COLO829 (cell line): ENCODE measurements around the gene LMNTD2.

Experiments used
- DNase-seq: peaks from one replicate; pipeline ENCODE4 v3.0.0; 2012; ENCODE audit warnings: low spot score

The LMNTD2 gene

DNA sequence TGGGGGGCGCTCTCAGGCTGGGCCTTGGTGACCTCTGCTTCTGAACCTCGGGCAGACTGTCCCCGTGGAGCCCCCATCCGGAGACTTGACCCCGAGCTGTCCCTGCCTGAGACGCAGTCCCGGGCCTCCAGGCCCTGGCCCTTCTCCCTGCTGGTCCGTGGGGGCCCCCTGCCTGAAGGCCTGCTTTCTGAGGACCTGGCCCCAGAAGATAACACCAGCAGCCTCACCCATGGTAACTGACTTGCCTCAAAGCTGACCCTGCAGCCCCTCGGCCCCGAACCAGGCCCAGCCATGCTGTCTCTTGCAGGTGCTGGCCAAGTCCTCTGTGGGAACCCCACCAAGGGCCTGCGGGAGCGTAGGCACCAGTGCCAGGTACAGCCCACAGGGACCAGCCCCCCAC, 8.9 kb downstream of the LMNTD2 start:
- no peak for DNase-seq

DNA sequence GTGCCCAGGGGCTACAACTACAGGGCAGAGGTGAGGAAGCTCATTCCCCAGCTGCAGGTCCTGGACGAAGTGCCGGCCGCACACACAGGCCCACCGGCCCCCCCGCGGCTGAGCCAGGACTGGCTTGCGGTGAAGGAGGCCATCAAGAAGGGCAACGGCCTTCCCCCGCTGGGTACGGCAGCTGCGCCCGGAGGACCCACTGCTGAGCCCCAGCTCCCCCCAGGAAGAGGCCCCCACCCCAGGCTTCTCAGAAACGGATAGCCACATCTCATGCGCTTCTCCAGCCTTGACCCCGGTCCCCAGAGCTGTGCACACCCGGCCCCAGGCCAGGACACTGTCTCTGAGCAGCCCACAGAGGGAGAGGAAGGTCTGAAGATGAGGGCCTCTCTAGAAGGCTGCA, 9.4 kb downstream of the LMNTD2 start:
- DNase-seq: no peak

DNA sequence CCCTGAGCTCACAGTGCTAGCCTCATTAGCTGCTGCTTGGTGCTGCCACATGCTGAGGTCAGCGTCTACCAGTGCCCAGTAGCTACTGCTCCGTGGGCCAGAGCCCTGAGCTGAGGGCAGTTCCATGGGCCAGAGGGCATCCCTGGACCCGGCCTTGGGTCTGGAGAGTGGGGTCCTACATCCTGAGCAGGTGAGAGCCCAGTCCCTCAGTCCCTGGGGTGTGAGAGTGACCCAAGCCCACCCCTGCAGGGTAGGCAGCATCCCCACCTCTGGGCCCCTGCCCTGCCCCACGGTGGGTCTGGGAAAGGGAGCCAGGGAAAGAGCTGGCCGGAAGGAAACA, 9.8 kb downstream of the LMNTD2 start:
- no peak for DNase-seq

DNA sequence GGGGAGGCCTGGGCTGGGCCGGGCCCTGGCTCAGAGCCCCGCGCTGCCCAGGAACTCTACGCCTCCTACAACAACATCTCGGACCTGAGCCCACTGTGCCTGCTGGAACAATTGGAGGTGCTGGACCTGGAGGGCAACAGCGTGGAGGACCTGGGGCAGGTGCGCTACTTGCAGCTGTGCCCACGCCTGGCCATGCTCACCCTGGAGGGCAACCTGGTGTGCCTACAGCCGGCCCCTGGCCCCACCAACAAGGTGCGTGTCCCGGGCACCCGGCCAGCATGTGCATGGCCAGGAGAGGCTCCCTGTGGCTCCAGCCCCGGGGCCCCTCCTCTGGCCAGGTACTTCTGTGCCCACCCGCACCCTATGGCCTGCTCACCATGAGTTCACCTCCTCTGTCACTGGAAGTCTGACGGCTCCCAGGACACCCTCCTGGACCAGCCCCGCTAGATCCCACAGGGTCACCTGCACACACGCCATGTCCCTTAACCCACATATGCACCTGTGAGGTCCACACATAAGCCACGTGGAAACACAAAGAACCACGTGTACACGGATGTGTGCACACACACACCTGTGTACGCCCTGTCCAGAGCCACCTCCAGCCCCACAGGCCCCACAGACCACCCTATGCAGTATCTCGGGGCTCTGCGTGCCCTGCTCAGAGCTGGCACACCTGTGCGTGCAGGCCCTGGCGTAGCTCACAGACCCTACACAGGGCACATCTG, 10.4 kb downstream of the LMNTD2 start:
- no peak for DNase-seq

DNA sequence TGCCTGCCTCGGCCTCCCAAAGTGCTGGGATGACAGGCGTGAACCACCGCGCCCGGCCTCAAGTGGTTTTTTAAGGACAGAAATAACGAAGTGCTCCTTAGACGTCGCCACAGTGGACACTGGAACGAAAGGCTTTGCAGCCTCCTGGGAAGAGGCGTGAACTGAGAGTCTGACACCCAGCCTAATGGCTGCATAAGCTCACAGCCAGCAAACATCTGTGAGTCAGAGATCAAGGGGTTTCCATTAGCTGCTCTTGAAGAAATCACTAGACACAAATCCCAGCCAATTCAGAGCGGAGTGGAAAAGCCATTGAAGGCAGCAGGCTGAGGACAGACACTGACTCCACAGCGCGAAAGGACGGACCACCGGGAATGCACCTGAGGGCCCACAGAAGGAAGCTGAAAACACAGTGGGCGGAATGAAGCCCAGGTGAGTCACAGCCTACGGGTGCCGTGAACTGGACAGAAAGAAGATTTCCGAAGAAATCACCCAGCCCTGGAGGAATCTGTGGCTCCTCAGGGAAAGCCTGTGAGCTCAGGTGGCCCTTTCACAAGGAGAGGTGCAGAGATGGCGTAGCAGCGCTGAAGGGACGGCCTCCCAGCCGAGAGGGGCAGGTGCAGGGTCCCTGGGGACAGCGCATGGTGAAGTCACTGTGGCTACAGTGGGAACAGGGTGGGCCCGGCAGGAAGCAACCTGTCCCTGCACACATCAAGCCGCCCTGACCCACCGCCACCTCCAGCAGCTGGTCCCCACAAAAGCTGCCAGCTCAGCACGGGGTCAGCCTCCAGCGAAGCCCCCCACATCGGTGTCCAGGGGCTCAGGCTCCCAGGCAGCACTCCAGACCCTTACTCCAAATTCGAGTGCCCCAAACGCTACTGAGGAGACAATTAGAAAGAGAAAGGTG, 11.6 kb downstream of the LMNTD2 start:
- DNase-seq: no peak

DNA sequence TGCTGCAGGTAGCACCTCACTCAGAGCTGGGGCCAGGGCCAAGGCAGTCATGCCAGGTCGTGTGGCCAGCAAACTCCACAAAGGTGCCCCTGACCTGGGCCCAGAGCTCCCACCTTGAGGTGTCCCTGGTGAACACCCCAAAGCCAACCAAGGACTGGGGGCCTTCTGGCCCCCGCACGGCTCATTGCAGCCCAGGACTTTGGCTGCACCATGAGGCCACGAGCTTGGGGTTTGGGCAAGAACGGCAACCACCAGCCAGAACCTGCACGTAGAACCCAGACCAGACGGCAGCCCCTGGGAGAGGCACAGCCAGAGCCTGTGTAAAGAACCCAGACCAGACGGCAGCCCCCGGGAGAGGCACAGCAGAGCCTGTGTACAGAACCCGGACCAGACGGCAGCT, 15.4 kb downstream of the LMNTD2 start:
- no peak for DNase-seq

DNA sequence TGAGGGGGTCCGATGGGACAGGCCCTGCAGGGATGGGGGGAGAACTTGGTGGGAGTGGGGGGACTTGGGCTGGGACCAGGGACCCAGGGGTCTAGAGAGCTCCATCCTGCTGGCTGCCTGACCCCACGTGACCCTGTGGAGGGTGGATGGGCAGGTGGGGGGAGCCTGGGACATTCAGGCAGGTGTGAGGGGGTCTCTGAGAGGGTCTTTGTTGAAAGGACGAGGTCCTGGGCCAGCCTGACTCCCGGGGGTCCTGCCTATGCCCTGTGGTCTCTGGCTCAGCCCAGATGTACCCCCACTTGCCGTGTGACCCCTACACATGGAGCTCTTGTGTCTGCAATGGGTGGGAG, 15.7 kb downstream of the LMNTD2 start:
- no peak for DNase-seq

DNA sequence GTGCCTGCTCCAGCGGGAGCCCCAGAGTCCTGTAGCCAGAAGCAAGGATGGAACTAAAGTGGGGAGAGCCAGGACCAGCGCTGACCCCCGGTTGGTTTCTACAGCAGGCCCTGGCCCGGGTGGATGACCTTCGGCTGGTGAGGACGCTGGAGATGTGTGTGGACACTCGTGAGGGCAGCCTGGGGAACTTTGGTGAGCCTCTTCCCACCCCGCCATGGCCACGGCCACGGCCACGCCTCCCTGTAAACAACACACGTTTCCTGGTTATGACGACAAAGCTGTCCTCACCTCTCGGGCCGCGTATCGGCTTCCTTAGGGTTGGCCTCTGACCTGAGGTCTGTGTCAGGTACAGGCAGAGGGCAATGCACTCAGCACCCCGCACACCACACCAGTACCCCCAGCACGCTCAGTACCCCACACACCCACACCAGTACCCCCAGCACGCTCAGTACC, 19.1 kb downstream of the LMNTD2 start:
- no peak for DNase-seq

DNA sequence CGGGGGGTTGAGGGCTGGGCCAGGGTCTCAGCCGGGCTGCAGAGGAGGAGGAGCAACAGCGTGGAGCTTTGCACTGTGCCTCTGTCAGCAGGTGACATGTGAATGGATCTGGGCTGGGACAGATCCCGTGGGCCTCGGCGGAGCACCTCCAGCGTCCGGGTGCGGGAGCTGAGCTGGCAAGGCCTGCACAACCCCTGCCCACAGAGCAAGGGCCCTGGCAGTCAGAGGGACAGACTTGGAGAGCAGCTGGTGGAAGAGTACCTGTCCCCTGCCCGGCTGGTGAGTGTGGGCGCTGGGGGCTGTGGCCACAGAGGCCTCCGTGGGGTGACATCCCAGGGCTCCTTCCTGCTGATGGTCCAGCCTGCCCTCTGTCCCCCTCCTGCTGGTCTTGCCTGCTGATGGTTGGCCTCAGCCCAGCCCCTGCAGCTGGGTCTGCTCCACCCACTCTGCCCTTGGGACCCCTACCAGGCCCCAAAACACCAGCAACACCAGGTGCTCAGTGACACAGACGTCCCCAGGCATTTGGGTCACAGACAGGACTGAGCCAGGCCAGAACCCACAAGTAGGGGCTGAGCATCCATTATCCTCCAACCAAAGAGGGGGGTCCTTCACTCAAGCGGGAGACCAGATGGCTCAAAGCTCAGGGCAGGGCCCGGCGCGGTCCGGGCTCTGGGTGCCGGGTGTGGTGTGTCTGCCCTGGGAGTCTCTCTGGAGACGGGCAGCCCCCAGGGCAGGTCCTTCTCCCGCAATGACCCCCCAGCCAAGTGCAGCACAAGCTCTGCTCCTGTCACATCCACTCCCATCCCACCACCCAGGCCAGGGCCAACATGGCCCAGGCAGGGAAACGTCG, 19.7 kb downstream of the LMNTD2 start:
- DNase-seq: no peak

DNA sequence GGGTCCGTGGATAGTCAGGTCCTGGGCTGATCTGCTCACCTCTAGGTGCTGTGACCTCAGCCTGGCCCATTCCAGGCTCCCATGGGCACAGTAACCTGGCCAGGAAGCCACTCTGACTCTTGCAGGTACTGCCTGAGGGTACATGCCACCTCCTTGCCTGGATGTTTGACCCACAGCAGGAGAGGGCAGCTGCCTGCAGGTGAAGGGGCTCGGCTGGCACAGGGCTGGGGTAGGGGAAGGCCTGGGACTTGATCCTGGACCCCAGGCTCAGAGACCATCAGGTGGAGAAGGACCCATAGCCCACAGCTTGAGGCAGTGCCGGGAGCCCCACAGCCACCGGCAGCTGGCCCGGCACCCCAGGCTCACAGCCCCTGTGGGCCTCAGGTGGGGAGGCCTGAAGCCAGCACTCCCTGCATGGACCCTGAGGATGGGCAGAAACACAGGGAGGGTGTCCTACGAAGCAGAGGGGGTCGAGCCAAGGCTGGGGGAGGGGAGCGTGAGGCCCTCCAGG, 20.5 kb downstream of the LMNTD2 start:
- DNase-seq: no peak

DNA sequence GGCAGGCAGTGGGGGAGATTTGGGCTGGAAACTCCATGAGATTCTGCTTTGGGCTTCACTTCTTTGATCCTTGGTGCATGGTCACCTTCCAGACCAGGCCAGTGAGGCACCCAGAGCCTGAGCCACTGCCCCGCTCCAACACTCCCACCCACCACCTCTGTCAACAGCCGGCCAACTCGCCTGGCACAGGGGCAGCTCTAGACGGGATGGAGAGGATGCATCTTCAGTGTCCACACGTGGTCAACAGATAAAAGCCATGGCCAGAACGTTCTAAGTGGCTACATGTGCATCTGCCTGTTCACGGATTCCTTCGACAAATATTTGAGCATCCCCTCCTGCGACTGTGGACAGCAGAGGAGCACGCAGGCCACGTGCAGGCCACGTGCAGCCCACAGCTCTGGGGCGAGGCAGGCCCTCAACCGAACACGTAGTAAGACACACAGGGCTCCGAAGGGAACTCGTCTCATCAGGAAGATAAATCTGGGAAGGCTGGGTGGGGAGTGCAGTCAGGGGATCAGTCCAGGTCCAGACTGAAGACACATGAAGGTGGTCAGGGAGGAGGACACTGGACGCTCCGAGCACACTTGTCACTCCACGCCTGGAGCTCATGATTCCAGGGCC, 22.0 kb downstream of the LMNTD2 start:
- no peak for DNase-seq

DNA sequence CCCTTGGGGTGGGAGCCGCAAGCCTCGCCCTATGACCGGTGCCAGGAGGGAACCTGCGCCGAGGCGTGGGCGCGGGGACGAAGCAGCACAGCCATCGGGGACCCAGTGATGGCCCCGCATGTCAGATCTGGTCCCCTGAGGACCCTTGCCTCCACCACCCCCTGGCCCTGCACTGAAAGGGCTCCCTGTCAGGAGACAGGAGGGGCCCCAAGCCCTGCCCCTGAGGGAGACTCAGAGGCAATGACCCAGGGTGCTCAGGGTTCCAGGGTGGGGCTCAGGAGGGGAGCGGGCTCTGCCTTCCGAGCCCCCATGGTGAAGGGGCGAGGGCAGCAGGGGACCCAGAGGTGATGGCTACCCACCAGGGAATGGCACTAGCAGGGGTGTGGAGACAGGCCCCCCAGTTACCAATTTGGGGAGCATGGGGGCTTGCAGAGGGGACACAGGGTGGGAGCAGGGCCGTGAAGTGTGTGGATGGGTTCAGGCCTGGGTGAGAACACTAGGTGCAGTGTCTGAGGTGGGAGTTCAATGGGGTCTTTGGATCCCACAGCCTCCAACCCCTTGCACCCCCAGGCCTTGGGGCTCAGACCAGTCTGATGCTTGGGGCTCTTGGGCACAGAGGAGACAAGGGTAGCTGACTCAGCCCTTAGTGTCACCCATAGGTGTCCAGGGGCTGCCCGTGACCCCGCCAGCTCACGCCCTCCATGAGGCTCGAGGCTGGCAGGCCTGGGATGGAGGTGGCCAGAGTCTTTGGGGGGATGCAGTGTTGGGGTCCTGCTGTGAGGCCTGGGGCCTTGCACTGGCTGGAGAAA, 22.7 kb downstream of the LMNTD2 start:
- no peak for DNase-seq

DNA sequence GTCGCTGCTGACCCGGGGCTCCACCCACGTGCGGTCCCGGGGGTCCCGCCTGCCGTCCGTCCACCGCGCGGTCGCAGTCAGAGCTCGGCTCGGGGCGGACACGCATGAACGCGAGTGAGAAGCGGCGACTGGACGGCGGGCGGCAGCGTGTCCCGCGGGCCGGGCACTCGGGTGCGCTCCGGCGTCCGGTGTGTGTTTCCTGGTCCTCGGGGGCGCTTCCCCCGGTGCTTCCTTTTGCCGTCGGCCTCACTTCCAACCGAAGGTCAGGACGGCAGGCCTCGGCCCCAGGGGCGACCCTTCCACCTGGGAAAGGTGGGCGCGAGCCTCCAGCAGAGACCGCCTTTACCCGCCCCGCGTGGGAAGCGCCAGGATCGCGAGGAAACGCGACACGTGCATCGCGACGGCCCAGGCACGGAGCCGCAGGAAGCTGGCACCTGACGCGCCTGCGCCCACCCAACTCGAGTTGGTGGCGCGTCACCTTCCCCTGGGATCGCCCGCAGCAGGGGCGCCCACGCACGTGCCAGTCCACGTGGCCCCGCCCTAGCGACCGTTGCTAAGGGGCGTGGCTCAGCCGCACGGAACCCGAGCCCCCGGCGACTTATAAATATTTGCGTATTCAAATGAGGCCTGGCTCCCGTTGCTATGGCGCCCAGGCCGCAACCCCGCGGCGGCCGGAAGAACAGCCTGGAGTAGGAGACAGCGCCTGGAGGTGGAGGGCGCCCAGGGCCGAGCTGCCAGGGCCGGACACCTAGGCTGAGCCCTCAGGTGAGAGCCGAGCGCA, 23.5 kb downstream of the LMNTD2 start, which contains the start of gene LRRC56:
TSS of gene LRRC56 (plus strand) at position 687 of the 781 bp plus-strand sequence. CDS start 3,158 bp downstream, outside the sequence.
- peak; percentile 99 for DNase-seq

DNA sequence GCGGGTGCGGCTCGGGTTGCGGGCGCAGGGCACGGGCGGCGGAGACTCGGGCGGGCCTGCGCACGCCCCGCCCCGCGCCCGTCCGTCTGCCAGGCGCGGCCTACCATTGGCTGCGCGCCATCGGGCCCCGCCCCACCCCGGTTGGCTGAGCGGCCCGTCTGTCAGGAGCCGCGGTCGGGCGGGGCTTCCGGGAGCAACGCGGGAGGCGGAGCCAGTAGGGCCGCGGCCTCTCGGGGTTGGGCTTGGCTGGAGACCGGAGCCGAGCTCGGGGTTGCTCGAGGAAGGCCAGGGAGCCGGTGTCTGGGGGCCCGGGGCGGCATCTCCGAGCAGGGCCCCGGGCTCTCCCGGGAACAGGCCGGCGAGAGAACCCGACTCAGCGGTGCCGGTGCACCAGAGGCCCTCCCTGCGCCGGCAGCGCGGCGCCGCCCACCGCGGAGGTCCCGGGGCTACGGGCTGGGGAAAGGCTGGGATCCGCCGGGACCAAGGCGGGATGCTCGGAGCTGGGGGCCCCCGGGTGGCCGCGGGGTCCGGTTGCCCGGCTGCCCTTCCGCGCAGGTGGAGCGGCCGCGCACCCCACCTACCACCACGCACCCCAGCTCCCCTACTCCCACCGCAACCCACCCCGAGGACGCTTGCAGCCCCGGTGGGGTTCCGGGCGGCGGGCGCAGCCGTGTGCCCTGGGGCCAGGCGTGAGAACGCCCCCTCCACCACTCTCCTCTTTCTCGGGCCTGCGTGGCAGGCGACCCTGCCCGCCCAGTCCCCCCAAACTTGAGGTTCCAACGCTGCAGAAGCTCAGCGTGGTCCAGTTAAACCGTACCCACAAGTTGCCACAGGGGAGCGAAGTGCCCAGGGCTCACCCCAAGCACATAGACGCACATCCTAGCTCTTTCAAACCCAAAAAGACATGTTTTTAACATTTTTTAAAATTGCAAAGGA, 24.8 kb downstream of the LMNTD2 start, which contains the start of gene HRAS:
TSS of gene HRAS (minus strand) at position 58 of the 936 bp plus-strand sequence.
- DNase-seq: peak; percentile 99

DNA sequence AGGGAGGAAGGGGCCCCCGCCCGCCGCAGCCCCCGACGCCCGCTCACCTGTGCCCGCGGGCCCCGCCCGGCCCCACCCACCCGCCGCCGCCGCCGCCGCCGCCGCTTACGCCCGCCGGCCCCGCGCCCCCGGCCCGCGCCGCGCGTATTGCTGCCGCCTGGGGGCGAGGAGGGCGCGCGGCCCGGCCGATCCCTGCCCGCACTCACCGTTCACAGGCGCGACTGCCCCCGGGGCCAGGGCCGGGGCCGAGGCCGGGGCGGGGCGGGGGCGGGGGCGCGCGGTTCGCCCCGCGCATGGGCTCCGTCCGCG, 25.4 kb downstream of the LMNTD2 start:
- no peak for DNase-seq

DNA sequence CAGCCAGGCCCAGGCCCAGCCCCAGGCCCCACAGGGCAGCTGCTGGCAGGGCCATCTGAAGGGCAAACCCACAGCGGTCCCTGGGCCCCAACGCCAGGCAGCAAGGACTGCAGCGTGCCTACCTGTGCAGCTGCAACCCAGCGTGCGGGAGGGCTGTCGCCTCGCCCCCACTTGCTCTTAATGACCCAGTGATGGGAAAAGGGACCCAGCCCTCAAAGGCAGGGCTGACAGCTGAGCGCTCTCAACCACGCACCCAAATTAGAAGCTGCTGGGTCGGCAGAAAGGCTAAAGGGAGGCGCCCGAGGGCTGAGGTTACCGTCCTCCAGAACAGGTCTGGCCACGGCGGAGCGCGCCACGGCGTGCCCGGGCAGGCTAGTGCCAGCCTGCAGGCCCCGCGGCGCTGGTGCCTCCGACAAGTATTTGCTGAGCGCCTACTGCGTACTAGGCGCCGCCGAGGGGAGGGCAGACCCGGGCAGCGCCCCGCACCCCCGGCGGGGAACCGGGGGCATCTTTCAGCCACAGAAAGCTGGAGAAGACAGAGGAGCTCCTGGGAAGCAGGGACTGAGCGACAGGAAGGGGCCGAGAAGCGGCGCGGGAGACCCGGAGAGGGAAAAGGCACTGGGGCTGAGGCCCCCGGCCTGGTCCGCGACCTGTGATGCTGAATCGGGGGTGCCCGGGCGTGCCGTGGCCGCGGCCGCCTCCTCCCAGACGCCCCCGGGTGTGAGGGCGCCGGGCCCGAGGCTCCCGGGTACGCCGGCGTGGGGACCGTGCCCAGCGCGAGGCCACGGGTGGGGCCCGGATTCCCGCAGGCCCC, 25.9 kb downstream of the LMNTD2 start:
- no peak for DNase-seq

DNA sequence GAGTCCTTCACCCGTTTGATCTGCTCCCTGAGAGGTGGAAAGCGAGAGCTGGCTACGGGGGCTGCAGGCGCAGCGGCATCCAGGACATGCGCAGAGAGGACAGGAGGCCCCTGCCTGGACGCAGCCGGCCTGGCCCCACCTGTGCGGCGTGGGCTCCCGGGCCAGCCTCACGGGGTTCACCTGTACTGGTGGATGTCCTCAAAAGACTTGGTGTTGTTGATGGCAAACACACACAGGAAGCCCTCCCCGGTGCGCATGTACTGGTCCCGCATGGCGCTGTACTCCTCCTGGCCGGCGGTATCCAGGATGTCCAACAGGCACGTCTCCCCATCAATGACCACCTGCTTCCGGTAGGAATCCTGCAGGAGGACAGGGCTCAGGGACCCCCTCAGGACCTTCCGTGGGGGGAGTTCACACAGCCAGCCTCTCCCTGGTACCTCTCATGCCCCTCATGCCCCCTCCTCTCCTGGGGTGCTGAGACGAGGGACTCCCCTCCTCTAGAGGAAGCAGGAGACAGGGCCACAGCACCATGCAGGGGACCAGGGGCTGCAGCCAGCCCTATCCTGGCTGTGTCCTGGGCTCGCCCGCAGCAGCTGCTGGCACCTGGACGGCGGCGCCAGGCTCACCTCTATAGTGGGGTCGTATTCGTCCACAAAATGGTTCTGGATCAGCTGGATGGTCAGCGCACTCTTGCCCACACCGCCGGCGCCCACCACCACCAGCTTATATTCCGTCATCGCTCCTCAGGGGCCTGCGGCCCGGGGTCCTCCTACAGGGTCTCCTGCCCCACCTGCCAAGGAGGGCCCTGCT, 26.7 kb downstream of the LMNTD2 start:
- DNase-seq: no peak
